ENCODE results near the gene DQX1.

DQX1 gene

DNA sequence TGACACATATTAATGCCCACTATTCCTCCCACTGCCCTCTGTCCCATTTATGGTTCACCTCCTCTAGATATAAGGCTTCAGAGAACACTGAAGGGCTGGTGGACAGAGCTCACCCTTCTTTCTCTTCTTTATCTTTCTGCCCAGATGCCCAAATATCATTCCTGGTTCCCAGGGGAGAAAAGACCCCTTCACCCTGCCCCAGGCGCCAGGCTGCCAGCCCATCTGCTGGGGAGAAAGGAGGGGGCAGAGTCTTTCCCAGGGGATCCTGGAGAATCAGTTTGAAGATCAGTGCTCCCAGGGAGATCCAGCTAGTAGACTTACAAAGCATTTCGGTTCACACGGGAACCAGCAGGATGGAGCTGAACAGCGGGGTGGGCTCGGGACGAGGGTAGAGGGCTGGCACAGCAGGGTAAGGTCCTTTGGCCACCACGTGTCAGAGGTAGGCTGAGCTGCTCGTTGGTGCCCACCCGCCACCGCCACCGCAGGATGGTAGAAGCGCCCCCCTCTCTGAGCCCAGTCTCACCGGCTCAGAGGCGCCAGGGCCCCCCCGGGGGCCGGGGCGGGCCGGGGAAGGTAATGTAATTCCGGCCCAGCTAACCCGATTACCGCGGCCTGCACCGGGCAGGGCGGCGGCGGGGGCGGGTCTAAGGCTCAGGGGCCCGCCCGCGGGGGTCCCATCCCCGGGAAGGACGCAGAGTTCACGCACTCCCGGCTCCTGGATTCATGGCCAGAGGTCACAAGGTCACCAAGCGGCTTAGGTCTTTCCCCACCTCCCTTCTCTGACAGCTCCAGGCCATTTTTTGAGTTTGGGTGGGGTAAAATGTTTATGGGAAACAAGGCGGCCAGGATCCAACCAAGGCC lies 13.1 kb downstream of the DQX1 start:
- in situ Hi-C loops (cut with MboI; ENCODE audit: low sequenced_read_pairs) = no loop called here

DNA sequence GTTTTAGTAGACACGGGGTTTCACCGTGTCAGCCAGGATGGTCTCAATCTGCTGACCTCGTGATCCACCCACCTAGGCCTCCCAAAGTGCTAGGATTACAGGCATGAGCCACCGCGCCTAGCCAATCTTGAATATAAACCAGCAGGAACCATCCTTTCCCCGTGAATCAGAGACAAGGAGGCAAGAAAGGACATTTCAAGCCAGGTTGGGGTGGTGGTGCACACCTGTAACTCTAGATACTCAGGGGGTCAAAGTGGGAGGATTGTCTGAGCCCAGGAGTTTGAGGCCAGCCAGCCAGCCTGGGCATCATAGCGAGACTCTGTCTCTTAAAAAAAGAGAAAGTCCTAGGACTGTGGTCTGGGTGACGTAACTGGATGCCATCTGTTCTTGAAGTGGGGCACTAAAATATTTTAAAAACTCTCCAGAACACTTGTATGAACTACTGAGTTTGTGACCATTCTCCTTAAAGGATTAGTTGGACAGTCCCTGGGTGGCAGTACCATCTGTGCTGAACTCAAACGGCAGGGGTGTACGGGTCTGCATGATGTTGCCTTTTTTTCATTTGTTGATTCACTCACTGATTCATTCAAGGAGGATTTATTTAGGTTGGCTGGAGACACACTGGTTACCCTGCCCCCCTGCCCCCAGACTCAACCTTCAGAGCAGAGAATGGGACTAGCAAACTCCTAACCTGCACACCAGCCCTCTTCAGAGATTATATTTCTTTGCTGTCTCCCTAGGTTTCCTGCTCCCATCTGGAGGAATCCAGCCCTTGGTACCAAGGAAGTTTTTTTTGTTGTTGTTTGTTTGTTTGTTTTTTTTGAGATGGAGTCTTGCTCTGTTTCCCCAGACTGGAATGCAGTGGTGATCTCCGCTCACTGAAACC lies 14.7 kb downstream of the DQX1 start:
- in situ Hi-C loops (cut with MboI; ENCODE audit: low sequenced_read_pairs) = no loop called here

DNA sequence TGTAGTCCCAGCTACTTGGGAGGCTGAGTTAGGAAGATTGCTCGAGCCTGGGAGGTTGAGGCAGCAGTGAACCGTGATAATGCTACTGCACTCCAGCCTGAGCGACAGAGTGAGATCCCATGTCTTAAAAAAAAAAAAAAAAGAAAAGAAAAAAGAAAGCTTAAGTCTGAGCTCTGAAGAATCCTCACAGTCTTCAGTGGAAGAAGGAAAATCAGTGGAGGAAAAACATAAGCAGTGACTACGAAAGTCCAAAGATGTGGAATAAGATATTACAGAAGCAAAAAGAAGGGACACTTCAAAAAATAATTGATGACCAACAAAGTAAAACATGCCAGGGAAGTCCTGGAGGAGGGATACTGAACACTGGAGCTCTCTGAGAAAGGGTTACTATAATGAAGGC lies 15.8 kb downstream of the DQX1 start:
- in situ Hi-C loops (cut with MboI; ENCODE audit: low sequenced_read_pairs) = no loop called here

DNA sequence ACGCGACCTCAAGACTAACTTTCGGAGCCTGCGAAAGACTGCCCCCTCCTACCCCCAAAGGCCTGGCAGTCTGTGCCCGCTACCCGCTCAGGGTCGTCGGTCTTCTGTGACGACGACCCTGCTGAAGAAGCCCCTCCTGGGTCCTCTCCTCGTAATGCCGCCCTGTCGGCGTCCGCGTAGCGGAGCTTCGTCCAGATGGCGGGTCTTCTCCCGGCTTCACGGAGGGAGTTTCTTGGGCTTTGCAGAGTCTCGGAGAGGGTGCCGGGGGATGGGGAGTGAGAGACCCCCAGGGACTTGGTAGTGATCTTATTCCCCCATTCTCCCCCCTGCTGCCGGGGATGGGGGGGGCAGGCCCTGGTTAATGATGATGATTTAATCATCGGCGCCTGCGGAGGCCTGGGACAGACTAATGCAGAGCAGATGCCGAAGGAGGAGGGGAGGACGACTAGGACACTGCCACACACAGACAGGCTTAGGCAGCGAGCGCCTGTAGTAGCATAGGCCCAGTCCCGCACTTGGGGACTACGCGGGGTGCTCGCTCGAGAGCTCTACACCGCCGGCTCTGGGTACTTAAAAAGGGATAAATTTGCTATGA lies 18.0 kb downstream of the DQX1 start:
- in situ Hi-C loops (cut with MboI; ENCODE audit: low sequenced_read_pairs) = no loop called here

DNA sequence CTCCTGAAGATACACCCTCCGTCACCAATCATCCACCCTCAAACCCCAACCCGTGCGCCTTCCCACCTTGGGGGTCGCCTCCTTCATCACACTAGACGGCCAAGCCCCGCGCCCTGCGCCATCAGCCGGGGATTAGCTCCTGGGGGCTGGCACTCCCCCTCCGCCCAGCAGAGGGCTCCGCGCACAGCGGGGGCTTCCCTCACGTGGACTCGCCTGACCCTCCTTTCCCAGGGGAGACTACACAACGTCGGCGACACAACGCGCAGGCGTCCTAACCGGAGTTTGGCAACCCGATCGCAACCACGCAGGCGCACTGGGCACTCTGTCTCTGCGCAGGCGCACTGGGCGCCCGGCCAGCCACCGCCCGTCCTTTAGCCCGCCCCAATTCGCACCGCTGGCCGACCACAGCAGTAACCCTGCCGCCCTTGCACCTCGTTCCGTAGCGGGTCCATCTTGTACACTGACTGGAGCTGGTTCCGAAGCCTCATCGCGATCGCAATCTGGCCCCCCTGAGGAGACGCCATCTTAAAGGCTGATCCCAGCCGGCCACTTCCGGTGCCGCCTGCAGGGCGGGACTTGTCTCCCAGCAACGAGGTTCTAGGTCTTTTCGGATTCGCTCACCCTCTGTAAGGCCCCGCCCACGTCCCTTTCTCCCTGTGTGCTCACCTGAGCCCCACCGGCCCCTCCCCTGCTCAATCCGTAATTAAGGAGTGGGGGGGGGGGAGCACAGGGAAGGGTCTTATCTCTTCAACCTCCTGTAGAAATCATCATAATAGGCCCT lies 18.7 kb downstream of the DQX1 start, which contains the start of gene PCGF1:
TSS of gene PCGF1 (minus strand) at position 551 of the 781 bp plus-strand sequence. CDS start at position 524, 27 bp downstream.
- in situ Hi-C loops (cut with MboI; ENCODE audit: low sequenced_read_pairs) = no loop called here

DNA sequence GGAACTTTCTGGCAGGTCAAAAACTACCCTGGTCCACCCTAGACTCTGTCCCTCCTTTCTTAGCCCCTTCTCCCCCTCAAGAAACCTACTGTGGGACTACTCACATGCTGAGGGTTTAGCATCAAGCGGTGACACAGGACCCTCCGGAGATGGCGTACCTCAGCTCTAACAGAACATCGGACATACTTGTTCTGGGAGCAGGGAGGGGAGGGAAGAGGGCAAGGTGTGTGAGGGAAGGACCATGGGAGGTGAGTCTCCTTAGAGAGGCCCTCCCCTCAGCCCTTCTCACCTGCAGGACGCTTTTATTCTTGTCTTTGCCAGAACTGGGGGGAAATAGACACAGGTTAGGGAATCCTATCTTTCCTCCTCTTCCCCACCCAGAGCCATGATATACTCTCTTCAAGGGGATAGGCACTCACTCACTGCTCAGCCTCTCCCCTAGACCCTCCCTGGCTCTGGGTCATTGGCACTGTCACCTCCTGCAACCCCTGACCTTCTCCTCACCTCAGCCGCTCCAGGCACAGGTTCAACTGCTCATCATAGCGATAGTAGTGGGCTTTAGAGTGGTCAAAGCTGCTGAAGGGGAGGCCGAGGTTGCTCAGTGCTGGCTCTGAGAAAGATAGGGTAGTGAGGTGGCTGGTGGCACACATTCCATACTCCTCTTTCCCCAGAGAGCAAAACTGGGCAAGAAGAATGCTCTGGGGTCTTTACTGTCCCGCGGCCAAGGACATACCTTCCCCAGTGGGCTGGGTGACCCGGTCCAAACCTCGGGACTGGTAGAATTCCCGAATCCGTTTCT lies 20.4 kb downstream of the DQX1 start:
- in situ Hi-C loops (cut with MboI; ENCODE audit: low sequenced_read_pairs) = no loop called here

DNA sequence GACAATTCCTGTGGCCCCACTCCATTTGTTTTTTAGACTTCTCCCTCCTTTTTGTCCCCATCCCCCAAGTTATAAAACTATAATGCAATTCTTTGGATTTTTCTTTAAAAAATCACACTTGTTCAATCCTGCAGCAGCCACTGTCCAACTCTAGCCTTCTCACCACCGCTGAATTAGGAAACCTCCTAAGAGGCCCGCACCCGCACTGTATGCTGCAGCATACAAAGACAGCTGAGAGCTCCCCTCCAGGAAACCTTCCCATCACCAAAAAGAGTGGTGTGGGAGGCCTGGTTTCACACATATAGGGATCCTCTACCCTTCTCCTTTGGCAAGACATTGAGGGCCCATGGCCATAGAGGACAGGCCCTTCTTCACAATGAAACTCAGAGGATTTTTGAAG lies 21.4 kb downstream of the DQX1 start:
- in situ Hi-C loops (cut with MboI; ENCODE audit: low sequenced_read_pairs) = no loop called here

DNA sequence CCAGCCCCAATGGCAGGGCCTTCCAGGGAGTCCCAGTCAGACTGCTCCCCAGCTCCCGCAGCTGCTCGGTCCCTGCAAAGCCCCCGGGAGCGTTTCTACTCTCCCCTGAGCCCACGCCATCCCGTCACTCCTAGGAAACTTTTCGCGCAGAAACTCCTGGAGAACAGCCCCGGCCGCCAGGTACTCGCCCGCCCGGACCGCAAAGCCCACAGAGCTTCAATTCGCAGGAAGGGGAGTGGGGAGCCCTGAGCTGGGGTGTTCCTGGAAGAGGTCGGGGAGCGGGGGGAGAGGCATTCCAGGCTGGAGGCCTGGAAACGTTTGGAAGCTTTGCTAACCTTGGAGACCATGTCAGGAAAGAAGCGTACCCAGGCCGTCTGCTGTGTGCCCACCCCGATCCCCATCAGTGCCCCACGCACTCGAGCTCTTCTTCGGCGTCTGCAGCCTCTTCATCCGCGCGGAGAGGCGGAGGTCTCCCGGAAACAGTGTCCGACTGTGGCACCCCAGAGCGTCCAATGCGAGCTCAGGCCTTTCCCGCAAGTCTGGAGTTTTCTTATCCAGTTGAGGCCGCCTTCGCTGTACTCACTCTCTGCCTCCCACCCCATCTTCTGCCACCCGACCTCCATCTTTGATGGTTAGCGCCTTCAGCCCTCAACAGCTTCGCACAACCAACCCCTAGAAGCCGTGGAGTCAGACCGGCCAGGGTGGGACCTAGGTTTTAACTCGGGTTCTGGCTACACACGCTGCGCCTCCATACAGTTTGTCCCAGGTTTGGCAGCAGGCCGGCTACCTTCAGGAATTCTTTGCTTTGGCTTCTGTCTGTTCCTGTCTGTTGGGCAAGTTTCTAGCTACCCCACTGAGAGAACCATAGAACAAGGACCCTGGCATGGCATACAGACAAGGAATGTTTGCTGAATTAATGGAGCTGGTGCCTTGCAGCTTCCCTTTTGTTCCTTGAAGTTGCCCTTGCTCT lies 22.2 kb downstream of the DQX1 start:
- in situ Hi-C loops (cut with MboI; ENCODE audit: low sequenced_read_pairs) = no loop called here

DNA sequence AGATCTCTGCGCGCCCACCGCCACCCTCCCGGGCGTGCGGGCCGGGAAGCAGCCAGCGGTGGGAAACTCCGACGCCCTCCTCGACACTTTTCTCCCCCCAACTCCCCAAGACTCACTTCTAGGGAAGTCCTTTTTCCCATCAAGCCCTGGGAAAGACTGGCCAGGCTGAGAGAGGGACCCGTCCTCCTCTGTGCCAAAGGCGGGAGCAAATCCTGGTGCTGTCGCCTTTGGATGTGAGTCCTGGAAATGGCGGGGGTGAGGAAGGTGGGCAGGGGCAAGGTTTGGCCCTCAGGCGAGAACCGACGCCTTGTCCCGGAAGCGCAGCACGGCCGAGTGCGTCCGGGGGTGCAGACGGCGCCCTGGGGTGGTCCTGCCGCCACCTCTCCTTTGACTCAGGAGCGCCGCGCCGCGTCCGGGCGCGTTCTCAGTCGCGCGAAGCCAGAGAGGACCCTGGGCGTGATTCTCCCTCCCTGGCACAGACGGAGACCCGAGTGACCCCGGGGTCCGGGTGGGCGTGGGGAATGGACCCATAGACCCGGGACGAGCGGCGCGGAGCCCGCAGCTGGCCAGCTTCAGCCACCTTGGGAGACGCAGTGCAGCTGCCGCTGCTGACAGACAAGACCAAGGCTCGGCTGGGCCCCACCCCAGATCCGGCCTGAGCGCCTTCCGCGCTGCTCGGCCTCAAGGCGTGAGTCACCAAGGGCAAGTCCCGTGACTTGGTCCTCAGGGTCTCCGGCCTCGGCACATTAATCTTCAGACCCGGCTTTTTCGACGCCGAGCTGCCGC lies 23.1 kb downstream of the DQX1 start:
- in situ Hi-C loops (cut with MboI; ENCODE audit: low sequenced_read_pairs) = no loop called here

DNA sequence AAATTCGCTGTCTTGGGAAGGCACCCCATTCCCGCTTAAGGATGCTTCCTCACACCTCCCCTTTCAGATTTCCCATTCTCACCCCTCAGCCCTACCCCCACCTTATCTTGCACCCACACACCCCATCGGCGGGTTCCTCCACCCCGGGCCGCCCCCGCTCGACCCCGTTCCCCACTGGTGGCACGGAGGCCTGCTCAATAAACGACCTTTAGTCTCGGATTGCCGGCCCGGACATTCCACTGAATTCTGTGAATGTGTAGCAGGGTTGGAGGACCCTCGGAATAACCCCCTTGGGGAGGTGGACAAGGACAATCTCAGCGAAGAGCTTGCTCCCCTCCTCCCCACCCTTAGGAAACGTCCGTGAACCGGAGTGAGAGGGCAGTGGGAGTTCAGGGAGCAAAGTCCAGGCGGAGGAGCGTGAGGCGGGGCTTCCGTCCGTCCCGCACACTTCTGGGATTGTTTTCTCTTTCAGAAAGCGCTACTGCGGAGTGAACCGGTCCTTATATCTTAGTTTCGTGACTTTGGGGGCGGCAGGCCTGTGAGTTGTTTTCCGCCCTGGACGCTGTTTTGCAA lies 23.8 kb downstream of the DQX1 start:
- in situ Hi-C loops (cut with MboI; ENCODE audit: low sequenced_read_pairs) = no loop called here

DNA sequence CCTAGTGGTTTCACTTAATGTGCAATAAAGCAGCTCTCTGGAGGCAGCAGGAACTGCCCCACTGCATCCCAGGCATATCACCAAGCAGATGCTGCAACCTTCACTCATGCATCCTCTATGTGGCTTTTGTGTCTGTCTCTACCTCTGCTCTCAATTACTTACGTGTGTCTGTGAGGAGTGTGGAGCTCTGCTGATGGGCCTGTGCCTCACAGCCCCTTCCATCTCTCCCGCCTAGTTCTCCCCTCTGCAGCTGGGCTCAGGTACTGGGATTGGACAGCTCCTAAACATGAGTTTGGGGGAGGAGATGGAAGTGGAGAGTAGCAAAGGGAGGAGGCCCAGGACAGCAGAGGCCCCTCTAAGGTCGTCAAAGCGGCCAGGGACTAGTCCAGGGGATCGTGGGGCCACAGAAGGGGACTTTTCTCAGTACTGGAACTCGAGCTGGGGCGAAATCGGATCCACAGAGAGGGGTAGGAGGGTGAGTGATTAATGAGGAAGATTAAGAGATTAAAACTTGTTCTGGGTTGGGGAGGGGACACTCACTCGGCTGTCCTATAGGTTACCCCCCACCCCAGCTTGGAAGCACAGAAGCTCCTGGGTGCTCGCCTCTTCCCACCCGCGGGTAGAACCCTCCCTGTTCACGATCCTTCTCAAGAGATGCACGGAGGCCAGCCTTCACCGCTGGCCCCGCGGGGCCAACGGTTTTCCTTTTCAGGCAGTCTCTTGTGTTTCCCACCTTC lies 24.5 kb downstream of the DQX1 start:
- in situ Hi-C loops (cut with MboI; ENCODE audit: low sequenced_read_pairs) = no loop called here

DNA sequence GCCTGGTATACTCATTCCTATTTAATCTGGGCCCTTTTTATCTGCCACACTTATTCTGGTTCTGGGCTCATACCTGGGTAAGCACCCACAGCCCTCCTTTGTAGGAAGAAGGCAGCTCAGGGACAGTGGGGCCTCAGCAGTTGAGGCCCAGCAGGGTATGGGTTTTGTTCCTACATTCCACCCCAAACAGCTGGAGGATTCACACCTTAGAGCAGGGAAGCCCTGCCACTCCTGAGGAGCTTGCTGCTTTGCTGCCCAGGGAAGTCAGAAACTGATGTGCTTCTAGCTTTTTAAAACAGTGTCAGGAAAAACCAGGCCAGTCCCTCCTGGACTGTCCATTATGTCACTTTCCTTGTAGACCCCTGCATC lies 25.5 kb downstream of the DQX1 start:
- in situ Hi-C loops (cut with MboI; ENCODE audit: low sequenced_read_pairs) = no loop called here

DNA sequence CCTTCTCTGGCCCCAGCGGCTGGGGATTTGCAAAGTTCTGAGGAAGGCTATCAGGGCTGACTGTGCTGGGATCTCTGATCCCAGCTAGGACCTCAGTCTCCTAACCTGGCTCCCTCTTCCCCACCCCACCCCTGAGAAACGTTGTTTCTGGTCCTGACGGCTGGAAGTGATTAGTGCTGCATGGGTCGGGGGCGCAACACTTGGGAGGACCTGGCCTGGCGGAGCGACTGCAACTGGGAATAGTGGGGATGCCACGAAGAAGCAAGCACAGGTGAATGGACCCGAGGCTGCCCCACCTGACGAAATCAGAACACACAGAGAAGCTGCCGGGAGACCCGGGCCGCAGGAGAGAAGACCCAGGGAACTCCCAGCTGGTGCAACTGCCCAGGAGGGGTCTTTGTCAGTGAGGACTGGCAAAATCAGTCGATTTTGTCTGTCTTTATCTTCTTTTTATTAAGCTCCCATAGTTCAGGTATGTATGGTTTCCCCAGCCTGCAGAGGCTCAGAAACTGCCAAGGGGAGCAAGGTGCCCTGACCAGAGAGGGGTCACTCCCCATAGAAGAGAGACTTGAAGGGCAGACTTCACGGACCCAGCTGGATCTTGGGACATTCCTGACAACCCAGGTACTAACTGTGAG lies 26.0 kb downstream of the DQX1 start:
- in situ Hi-C loops (cut with MboI; ENCODE audit: low sequenced_read_pairs) = no loop called here

DNA sequence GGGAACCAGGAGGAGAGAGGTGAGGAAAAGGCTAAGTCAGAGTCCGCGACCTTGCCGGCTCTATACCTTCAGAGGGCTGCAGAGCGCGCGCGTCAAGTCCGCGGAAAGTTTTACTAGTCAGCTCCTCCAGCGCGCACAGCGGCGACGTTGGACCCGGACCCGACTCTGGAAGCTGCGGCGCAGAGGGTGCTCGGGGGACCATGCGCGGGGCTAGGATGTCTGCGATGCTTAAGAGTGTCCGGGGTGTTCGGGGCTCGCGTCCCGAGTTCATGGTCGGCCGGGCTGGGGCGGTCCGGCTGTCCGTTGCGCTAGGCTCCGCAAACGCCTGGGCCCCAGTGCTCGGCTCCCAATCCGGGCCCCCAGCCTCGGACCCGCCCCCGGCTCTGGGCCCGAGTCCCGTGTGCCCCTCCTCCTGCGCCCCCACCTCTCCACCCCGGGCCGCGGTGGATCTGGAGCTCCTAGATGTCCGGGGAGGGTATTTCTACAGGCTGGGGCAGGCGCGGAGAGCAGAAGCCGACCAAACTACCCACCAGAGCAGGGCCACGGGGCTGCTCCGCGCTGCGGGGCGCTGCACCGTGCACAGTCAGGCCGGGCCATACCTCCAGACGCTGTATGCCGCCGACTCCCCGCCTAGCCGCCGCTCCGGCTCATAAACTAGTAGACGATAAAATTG lies 26.6 kb downstream of the DQX1 start, which contains the start of gene LBX2:
TSS of gene LBX2 (minus strand) at position 337 of the 673 bp plus-strand sequence. CDS start at position 271, 66 bp downstream.
- in situ Hi-C loops (cut with MboI; ENCODE audit: low sequenced_read_pairs) = no loop called here

DNA sequence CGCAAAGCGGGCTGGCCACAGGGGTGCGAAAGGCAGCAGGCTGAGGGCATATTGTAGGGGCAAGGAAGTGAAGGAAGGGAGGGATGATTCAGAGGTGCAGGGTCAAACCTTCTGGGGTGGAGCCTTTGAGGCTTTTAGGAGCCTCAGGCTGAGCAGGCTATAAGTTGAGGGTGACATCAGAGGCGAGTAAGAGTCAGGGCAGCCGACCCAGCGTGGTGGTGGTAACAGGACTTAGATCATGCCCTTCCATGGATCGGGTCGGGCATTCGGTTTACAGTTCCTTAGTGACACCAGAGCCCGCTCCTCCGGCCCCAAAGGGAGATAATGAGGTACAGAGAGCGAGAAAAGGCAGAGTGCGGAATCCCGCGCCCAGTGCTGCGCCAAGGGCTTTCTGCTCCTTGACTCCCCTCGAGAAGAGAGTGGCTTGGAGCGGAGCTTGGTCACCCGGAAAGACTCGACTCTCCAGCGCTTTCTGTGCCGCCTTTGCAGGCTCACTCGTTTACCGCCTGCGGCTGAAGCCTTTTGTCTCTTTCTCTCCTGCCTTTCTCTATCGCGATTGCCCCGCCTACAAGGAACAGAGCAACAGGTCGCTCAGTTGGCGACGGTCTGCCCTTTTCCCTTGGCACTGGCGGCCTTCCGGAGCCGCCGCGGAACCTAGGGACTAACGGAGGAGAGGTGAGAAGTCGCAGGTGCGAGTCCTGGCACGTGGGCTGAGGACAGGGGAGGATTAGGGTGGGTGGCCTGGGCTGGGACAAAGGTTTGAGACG lies 27.3 kb downstream of the DQX1 start:
- in situ Hi-C loops (cut with MboI; ENCODE audit: low sequenced_read_pairs) = no loop called here

Data from HL-60/S4 treated with retinoic acid at 250 ng/mL for 4 days and 3 days (cell line).